Measurements from ENCODE around the gene SULT2B1.
A peak's percentile ranks its signal among the peaks of the same experiment; 100 is the strongest.
"Not testable (repeated sequence)": the region's sequence is repeated elsewhere in the genome, so short reads cannot be mapped to it uniquely, and the experiment has no call there.

The SULT2B1 gene

DNA sequence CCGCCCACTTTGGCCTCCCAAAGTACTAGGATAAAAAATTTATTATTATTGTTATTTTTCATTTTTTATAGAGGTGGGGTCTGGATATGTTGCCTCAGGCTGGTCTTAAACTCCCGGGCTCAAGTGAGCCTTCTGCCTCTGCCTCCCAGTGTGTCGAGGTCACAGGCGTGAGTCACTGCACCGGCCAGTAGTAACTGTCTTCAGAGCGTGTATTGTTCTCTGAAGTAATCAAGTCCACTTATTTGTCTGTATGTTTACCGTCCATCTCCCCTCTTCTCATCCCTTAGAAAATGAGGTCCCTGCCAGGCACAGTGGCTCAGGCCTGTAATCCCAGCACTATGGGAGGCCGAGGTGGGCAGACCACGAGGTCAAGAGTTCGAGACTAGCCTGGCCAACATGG lies 18.2 kb upstream of the SULT2B1 start:
- Histone ChIP-seq H4K91ac (ENCODE audit: low read length) (no peak overlapping the region), H3K4me3 (ENCODE audit: insufficient read depth in 1 of 2, low read depth in 1 of 2, low read length in 2 of 2) (no peak overlapping the region), H4K8ac (ENCODE audit: low read length) (no peak overlapping the region), H3K9me3 (ENCODE audit: control insufficient read depth, low read length) (peaks cover 5% of the 10 kb centered on the region), H2AFZ (ENCODE audit: low read depth, low read length) (no peak overlapping the region), H3K36me3 (ENCODE audit: control insufficient read depth in 1 of 2, insufficient read depth in 2 of 2, low read depth in 1 of 2, low read length in 2 of 2) (no peaks in the 10 kb centered on the region), H3K4ac (ENCODE audit: low read depth in 1 of 2, low read length in 2 of 2) (no peak overlapping the region), H3K4me2 (ENCODE audit: low read length, poor library complexity, severe bottlenecking) (no peak overlapping the region), H3K14ac (ENCODE audit: low read length in 2 of 2) (no peak overlapping the region), H3K79me1 (replicated peaks; ENCODE audit: low read length, poor library complexity, severe bottlenecking) (no peaks in the 10 kb centered on the region), H2BK15ac (ENCODE audit: low read depth, poor library complexity, severe bottlenecking) (no peak overlapping the region), H3K9ac (ENCODE audit: low read length) (no peak overlapping the region), H3K27ac (ENCODE audit: low read length, poor library complexity, severe bottlenecking) (no peak overlapping the region), H2AK5ac (ENCODE audit: low read length, severe bottlenecking) (no peak overlapping the region), H3K27me3 (ENCODE audit: control insufficient read depth in 1 of 2, insufficient read depth in 1 of 2, low read length in 2 of 2) (peaks cover 0 to 4% of the 10 kb centered on the region in 2 experiments), H2BK5ac (ENCODE audit: low read depth, low read length, poor library complexity, severe bottlenecking) (no peak overlapping the region), H2BK12ac (ENCODE audit: low read length in 2 of 2) (no peak overlapping the region), H3K23ac (ENCODE audit: low read length in 2 of 2) (no peak overlapping the region), H3K18ac (ENCODE audit: low read depth in 1 of 2, low read length in 2 of 2) (no peak overlapping the region), H3K4me1 (ENCODE audit: control insufficient read depth, insufficient read depth, low read depth, low read length) (no peaks in the 10 kb centered on the region), H2BK120ac (ENCODE audit: low read depth, low read length) (no peak overlapping the region)
- WGBS, result 90% methylated on average over 9 of the region's 10 CpGs
- DNase-seq, result no peak

DNA sequence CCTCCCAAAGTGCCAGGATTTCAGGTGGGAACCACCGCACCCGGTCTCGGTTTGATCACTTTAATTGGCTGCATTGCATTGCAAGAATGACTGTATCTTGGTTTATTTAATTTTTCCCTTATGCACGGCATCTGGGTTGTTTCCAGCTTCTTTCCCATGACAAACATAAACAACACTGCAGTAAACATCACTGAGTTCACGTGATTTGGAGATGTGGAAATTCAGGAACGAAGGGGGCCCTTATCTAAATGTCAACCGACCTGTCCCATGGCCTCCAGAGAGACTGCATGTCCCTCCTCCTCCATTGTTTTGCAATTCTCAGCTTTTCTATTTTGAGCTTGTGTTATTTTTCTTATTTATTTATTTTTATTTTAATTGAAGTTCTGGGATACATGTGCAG lies 14.4 kb upstream of the SULT2B1 start:
- DNase-seq, result peak; percentile 80
- Histone ChIP-seq H2BK120ac (ENCODE audit: low read depth, low read length) (no peak overlapping the region), H3K4ac (ENCODE audit: low read depth in 1 of 2, low read length in 2 of 2) (no peak overlapping the region), H3K4me1 (ENCODE audit: control insufficient read depth, insufficient read depth, low read depth, low read length) (no peaks in the 10 kb centered on the region), H3K79me1 (replicated peaks; ENCODE audit: low read length, poor library complexity, severe bottlenecking) (no peaks in the 10 kb centered on the region), H4K91ac (ENCODE audit: low read length) (no peak overlapping the region), H4K8ac (ENCODE audit: low read length) (no peak overlapping the region), H2BK12ac (ENCODE audit: low read length in 2 of 2) (no peak overlapping the region), H3K14ac (ENCODE audit: low read length in 2 of 2) (no peak overlapping the region), H2AFZ (ENCODE audit: low read depth, low read length) (no peak overlapping the region), H3K27me3 (ENCODE audit: control insufficient read depth in 1 of 2, insufficient read depth in 1 of 2, low read length in 2 of 2) (no peaks in the 10 kb centered on the region), H3K36me3 (ENCODE audit: control insufficient read depth in 1 of 2, insufficient read depth in 2 of 2, low read depth in 1 of 2, low read length in 2 of 2) (no peaks in the 10 kb centered on the region), H3K4me3 (ENCODE audit: insufficient read depth in 1 of 2, low read depth in 1 of 2, low read length in 2 of 2) (no peak overlapping the region), H3K4me2 (ENCODE audit: low read length, poor library complexity, severe bottlenecking) (no peak overlapping the region), H2BK15ac (ENCODE audit: low read depth, poor library complexity, severe bottlenecking) (no peak overlapping the region), H3K23ac (ENCODE audit: low read length in 2 of 2) (no peak overlapping the region), H3K9me3 (ENCODE audit: control insufficient read depth, low read length) (no peaks in the 10 kb centered on the region), H3K18ac (ENCODE audit: low read depth in 1 of 2, low read length in 2 of 2) (no peak overlapping the region), H3K9ac (ENCODE audit: low read length) (no peak overlapping the region), H2BK5ac (ENCODE audit: low read depth, low read length, poor library complexity, severe bottlenecking) (no peak overlapping the region), H3K27ac (ENCODE audit: low read length, poor library complexity, severe bottlenecking) (no peak overlapping the region), H2AK5ac (ENCODE audit: low read length, severe bottlenecking) (no peak overlapping the region)
- 65% methylated on average over 6 of the region's 7 CpGs for WGBS

- H3K79me1 ChIP-seq (replicated peaks; ENCODE audit: low read length, poor library complexity, severe bottlenecking); H4K8ac ChIP-seq (ENCODE audit: low read length); H3K36me3 ChIP-seq (ENCODE audit: control insufficient read depth in 1 of 2, insufficient read depth in 2 of 2, low read depth in 1 of 2, low read length in 2 of 2); DNase-seq; H3K4me3 ChIP-seq (ENCODE audit: insufficient read depth in 1 of 2, low read depth in 1 of 2, low read length in 2 of 2); H3K27me3 ChIP-seq (ENCODE audit: control insufficient read depth in 1 of 2, insufficient read depth in 1 of 2, low read length in 2 of 2); H3K4me2 ChIP-seq (ENCODE audit: low read length, poor library complexity, severe bottlenecking); H2AFZ ChIP-seq (ENCODE audit: low read depth, low read length); H3K23ac ChIP-seq (ENCODE audit: low read length in 2 of 2); H2BK15ac ChIP-seq (ENCODE audit: low read depth, poor library complexity, severe bottlenecking); H2BK12ac ChIP-seq (ENCODE audit: low read length in 2 of 2); H3K4ac ChIP-seq (ENCODE audit: low read depth in 1 of 2, low read length in 2 of 2); H3K9me3 ChIP-seq (ENCODE audit: control insufficient read depth, low read length); H2AK5ac ChIP-seq (ENCODE audit: low read length, severe bottlenecking); H2BK5ac ChIP-seq (ENCODE audit: low read depth, low read length, poor library complexity, severe bottlenecking); H4K91ac ChIP-seq (ENCODE audit: low read length); H3K4me1 ChIP-seq (ENCODE audit: control insufficient read depth, insufficient read depth, low read depth, low read length); H2BK120ac ChIP-seq (ENCODE audit: low read depth, low read length); H3K27ac ChIP-seq (ENCODE audit: low read length, poor library complexity, severe bottlenecking); H3K18ac ChIP-seq (ENCODE audit: low read depth in 1 of 2, low read length in 2 of 2); H3K9ac ChIP-seq (ENCODE audit: low read length); H3K14ac ChIP-seq (ENCODE audit: low read length in 2 of 2): not testable (repeated sequence)
- WGBS, result 96% methylated on average over 3 of the region's 8 CpGs
These were observed 13.9 kb upstream of the SULT2B1 start for GRCh38 chr19:48538057-48538456.

- 88% methylated on average over 15 of the region's 17 CpGs for WGBS
- no peak overlapping the region for H3K4me3 ChIP-seq (ENCODE audit: insufficient read depth in 1 of 2, low read depth in 1 of 2, low read length in 2 of 2)
- no peak overlapping the region for H3K4me2 ChIP-seq (ENCODE audit: low read length, poor library complexity, severe bottlenecking)
These were observed 12.4 kb upstream of the SULT2B1 start for GRCh38 chr19:48539503-48540096.

More at GRCh38 chr19:48539503-48540096, 12.4 kb upstream of the SULT2B1 start:
- H3K14ac ChIP-seq (ENCODE audit: low read length in 2 of 2), result no peak overlapping the region
- no peaks in the 10 kb centered on the region for H3K36me3 ChIP-seq (ENCODE audit: control insufficient read depth in 1 of 2, insufficient read depth in 2 of 2, low read depth in 1 of 2, low read length in 2 of 2)
- H2BK120ac ChIP-seq (ENCODE audit: low read depth, low read length), result no peak overlapping the region
- H3K4ac ChIP-seq (ENCODE audit: low read depth in 1 of 2, low read length in 2 of 2), result no peak overlapping the region
- no peak overlapping the region for H2AFZ ChIP-seq (ENCODE audit: low read depth, low read length)
- H3K9me3 ChIP-seq (ENCODE audit: control insufficient read depth, low read length), result no peaks in the 10 kb centered on the region
- no peak overlapping the region for H3K18ac ChIP-seq (ENCODE audit: low read depth in 1 of 2, low read length in 2 of 2)
- H2BK12ac ChIP-seq (ENCODE audit: low read length in 2 of 2), result no peak overlapping the region
- H2BK5ac ChIP-seq (ENCODE audit: low read depth, low read length, poor library complexity, severe bottlenecking), result no peak overlapping the region
- DNase-seq, result peak; percentile 36
- no peaks in the 10 kb centered on the region for H3K27me3 ChIP-seq (ENCODE audit: control insufficient read depth in 1 of 2, insufficient read depth in 1 of 2, low read length in 2 of 2)
- H4K8ac ChIP-seq (ENCODE audit: low read length), result no peak overlapping the region
- peaks cover 6% of the 10 kb centered on the region for H3K4me1 ChIP-seq (ENCODE audit: control insufficient read depth, insufficient read depth, low read depth, low read length)
- no peak overlapping the region for H3K27ac ChIP-seq (ENCODE audit: low read length, poor library complexity, severe bottlenecking)
- H3K9ac ChIP-seq (ENCODE audit: low read length), result no peak overlapping the region
- H2BK15ac ChIP-seq (ENCODE audit: low read depth, poor library complexity, severe bottlenecking), result no peak overlapping the region
- no peak overlapping the region for H3K23ac ChIP-seq (ENCODE audit: low read length in 2 of 2)
- no peaks in the 10 kb centered on the region for H3K79me1 ChIP-seq (replicated peaks; ENCODE audit: low read length, poor library complexity, severe bottlenecking)
- no peak overlapping the region for H2AK5ac ChIP-seq (ENCODE audit: low read length, severe bottlenecking)
- H4K91ac ChIP-seq (ENCODE audit: low read length), result no peak overlapping the region
